ENCODE data around the gene NTSR1. TPM values are rescaled to one million over a fixed set of nuclear protein-coding genes. Genes with fewer than 3 reads are reported as not detected.
"Not testable (repeated sequence)": the region's sequence is repeated elsewhere in the genome, so short reads cannot be mapped to it uniquely, and the experiment has no call there.

Gene NTSR1
- total and polyA plus RNA-seq, 4 donors, result 0.02 to 3.7 (median 0.76) TPM

- TF ChIP-seq CTCF (IDR thresholded peaks at IDR 0.05; ENCODE audit: control extremely low read depth, extremely low read depth), result no peak
- H3K27ac ChIP-seq (ENCODE audit: low read depth in 1 of 2, low read length in 1 of 2), result no peak overlapping the region
- WGBS, 2 donors, result 89 to 93% methylated on average over 30 of the region's 30 CpGs
- DNase-seq, result no peak
- ATAC-seq (ENCODE audit: insufficient read depth, low FRiP score), result no peak
- no peak overlapping the region for H3K4me3 ChIP-seq
- peaks cover 0 to 4% (median 2%) of the 10 kb centered on the region in 4 donors for H3K9me3 ChIP-seq (ENCODE audit: control insufficient read depth in 4 of 4, insufficient read depth in 3 of 4, low read length in 3 of 4)
- no peaks in the 10 kb centered on the region for H3K4me1 ChIP-seq (ENCODE audit: control insufficient read depth in 5 of 5, insufficient read depth in 5 of 5, low read length in 5 of 5)
- H3K36me3 ChIP-seq (ENCODE audit: control insufficient read depth in 4 of 4, insufficient read depth in 4 of 4, low read length in 4 of 4), result peaks cover 0 to under 1% (median 0%) of the 10 kb centered on the region in 4 donors
- peaks cover 0 to 20% (median 10%) of the 10 kb centered on the region in 3 donors for H3K27me3 ChIP-seq (ENCODE audit: control insufficient read depth in 3 of 3, insufficient read depth in 3 of 3, low read length in 2 of 3)
- H3K9ac ChIP-seq (ENCODE audit: insufficient read depth in 1 of 2, low read length in 2 of 2), result no peak overlapping the region
These were observed 25.6 kb upstream of the NTSR1 start for GRCh38 chr20:62682912-62683517.

- H3K36me3 ChIP-seq (ENCODE audit: control insufficient read depth in 4 of 4, insufficient read depth in 4 of 4, low read length in 4 of 4); H3K4me3 ChIP-seq; H3K9ac ChIP-seq (ENCODE audit: insufficient read depth in 1 of 2, low read length in 2 of 2); H3K9me3 ChIP-seq (ENCODE audit: control insufficient read depth in 4 of 4, insufficient read depth in 3 of 4, low read length in 3 of 4); H3K4me1 ChIP-seq (ENCODE audit: control insufficient read depth in 5 of 5, insufficient read depth in 5 of 5, low read length in 5 of 5); ATAC-seq (ENCODE audit: insufficient read depth, low FRiP score); H3K27ac ChIP-seq (ENCODE audit: low read depth in 1 of 2, low read length in 1 of 2); DNase-seq: not testable (repeated sequence)
- H3K27me3 ChIP-seq (ENCODE audit: control insufficient read depth in 3 of 3, insufficient read depth in 3 of 3, low read length in 2 of 3), result peaks cover 0 to 20% (median 10%) of the 10 kb centered on the region in 3 donors
- 81 to 93% methylated on average over 37 to 42 of the region's 52 CpGs for WGBS, 2 donors
These were observed 24.8 kb upstream of the NTSR1 start for GRCh38 chr20:62683660-62684322.

- Histone ChIP-seq H3K4me1 (ENCODE audit: control insufficient read depth in 5 of 5, insufficient read depth in 5 of 5, low read length in 5 of 5) (no peaks in the 10 kb centered on the region), H3K9me3 (ENCODE audit: control insufficient read depth in 4 of 4, insufficient read depth in 3 of 4, low read length in 3 of 4) (peaks cover 0 to 4% (median 2%) of the 10 kb centered on the region in 4 donors), H3K27ac (ENCODE audit: low read depth in 1 of 2, low read length in 1 of 2) (no peak overlapping the region), H3K27me3 (ENCODE audit: control insufficient read depth in 3 of 3, insufficient read depth in 3 of 3, low read length in 2 of 3) (peaks cover 0 to 20% (median 10%) of the 10 kb centered on the region in 3 donors), H3K4me3 (no peak overlapping the region), H3K9ac (ENCODE audit: insufficient read depth in 1 of 2, low read length in 2 of 2) (no peak overlapping the region), H3K36me3 (ENCODE audit: control insufficient read depth in 4 of 4, insufficient read depth in 4 of 4, low read length in 4 of 4) (peaks cover 0 to 2% (median 0%) of the 10 kb centered on the region in 4 donors)
- 65 to 73% methylated on average over 9 to 12 of the region's 12 CpGs for WGBS, 2 donors
- ATAC-seq (ENCODE audit: insufficient read depth, low FRiP score), result no peak
- TF ChIP-seq CTCF (IDR thresholded peaks at IDR 0.05; ENCODE audit: control extremely low read depth, extremely low read depth), result no peak
- DNase-seq, result no peak
These were observed 23.7 kb upstream of the NTSR1 start for GRCh38 chr20:62684981-62685380.

GRCh38 chr20:62685781-62686555, 22.7 kb upstream of the NTSR1 start:
- no peak overlapping the region for H3K27ac ChIP-seq (ENCODE audit: low read depth in 1 of 2, low read length in 1 of 2)
- H3K4me1 ChIP-seq (ENCODE audit: control insufficient read depth in 5 of 5, insufficient read depth in 5 of 5, low read length in 5 of 5), result no peaks in the 10 kb centered on the region
- WGBS, 2 donors, result 15 to 17% methylated on average over 26 to 27 of the region's 27 CpGs
- no peak for TF ChIP-seq CTCF (IDR thresholded peaks at IDR 0.05; ENCODE audit: control extremely low read depth, extremely low read depth)
- peaks cover 0 to 20% (median 10%) of the 10 kb centered on the region in 3 donors for H3K27me3 ChIP-seq (ENCODE audit: control insufficient read depth in 3 of 3, insufficient read depth in 3 of 3, low read length in 2 of 3)
- peak in 1 of 3 donors; percentile 25 for DNase-seq
- H3K36me3 ChIP-seq (ENCODE audit: control insufficient read depth in 4 of 4, insufficient read depth in 4 of 4, low read length in 4 of 4), result peaks cover 0 to 2% (median 0%) of the 10 kb centered on the region in 4 donors
- ATAC-seq (ENCODE audit: insufficient read depth, low FRiP score), result peak; percentile 61
- no peak overlapping the region for H3K9ac ChIP-seq (ENCODE audit: insufficient read depth in 1 of 2, low read length in 2 of 2)
- peaks cover 0 to 2% (median 0%) of the 10 kb centered on the region in 4 donors for H3K9me3 ChIP-seq (ENCODE audit: control insufficient read depth in 4 of 4, insufficient read depth in 3 of 4, low read length in 3 of 4)
- H3K4me3 ChIP-seq, result no peak overlapping the region
